ENCODE measurements around the gene TSACC.

Gene TSACC

DNA sequence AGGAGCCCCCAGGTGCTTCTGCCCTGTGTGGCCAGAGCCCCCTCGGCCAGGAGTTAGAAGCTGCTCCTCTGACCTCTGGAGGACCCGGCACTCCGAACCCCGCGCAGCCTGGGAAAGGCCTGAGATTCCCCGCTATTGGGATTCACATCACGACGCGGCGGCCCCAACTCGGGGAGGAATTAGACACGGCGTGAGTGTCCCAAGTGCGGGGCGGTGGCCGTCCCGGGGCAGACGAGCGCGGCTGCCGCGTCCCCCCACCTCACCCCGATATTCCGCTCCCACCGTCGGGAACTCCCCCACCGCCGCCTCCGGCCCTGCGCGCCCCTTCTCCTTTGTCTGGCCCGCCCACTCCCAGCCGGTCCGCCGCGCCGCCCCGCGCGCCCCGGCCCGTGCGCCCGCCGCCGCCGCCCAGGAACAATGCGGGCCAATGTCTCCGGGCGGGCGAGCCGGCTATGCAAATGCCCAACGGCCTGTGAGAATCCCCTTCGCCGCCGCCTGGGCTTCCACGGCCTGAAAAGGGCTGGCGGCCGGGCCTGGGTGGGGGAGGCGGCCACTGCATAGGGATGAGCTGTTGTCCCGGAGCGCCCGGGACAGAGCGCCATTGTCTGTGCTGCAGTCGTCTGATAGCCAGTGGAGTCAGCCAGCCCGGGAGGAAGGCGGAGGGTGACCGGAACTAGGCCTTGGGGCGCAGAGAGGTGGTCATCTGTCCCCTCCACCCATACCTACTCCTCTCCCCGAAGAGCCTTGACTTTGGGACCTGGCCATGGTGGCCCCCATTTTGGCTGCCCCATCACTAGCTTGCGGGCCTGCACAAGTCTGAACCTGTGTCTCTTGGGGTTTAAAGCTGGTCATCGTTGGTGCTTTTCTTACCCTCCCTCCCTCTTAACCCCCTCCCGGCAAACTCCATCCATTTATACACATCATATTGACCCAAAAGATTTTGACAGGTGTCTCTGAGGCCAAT lies 50.1 kb downstream of the TSACC start:
- TF ChIP-seq, protein P1, sequence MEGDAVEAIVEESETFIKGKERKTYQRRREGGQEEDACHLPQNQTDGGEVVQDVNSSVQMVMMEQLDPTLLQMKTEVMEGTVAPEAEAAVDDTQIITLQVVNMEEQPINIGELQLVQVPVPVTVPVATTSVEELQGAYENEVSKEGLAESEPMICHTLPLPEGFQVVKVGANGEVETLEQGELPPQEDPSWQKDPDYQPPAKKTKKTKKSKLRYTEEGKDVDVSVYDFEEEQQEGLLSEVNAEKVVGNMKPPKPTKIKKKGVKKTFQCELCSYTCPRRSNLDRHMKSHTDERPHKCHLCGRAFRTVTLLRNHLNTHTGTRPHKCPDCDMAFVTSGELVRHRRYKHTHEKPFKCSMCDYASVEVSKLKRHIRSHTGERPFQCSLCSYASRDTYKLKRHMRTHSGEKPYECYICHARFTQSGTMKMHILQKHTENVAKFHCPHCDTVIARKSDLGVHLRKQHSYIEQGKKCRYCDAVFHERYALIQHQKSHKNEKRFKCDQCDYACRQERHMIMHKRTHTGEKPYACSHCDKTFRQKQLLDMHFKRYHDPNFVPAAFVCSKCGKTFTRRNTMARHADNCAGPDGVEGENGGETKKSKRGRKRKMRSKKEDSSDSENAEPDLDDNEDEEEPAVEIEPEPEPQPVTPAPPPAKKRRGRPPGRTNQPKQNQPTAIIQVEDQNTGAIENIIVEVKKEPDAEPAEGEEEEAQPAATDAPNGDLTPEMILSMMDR (IDR thresholded peaks at IDR 0.05; ENCODE audit: borderline replicate concordance, insufficient read depth, low read depth, low read length), result no peak
- no peak overlapping the region for H3K4me3 ChIP-seq (ENCODE audit: low read depth, low read length)

DNA sequence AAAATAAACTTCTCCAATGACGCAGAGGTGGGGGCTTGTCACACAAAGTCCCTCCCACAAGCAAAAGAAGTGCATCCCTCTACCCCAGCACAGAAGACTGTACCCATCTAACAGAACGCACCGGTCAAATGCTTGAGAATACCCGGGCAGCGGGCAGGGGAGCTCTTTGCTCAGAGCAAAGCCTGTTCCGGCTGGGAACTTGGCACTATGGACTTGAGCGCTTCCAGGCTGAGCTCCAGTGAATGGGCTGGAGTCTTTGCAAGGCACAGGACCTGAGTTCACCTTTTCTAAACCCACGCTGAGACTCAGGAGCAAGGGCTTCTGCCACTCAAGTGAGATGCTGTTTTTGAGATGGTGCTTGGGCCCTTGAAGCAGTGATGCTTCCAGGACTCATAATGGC lies 51.0 kb downstream of the TSACC start:
- TF ChIP-seq, protein P1 (IDR thresholded peaks at IDR 0.05; ENCODE audit: borderline replicate concordance, insufficient read depth, low read depth, low read length), result no peak
- no peak overlapping the region for H3K4me3 ChIP-seq (ENCODE audit: low read depth, low read length)

DNA sequence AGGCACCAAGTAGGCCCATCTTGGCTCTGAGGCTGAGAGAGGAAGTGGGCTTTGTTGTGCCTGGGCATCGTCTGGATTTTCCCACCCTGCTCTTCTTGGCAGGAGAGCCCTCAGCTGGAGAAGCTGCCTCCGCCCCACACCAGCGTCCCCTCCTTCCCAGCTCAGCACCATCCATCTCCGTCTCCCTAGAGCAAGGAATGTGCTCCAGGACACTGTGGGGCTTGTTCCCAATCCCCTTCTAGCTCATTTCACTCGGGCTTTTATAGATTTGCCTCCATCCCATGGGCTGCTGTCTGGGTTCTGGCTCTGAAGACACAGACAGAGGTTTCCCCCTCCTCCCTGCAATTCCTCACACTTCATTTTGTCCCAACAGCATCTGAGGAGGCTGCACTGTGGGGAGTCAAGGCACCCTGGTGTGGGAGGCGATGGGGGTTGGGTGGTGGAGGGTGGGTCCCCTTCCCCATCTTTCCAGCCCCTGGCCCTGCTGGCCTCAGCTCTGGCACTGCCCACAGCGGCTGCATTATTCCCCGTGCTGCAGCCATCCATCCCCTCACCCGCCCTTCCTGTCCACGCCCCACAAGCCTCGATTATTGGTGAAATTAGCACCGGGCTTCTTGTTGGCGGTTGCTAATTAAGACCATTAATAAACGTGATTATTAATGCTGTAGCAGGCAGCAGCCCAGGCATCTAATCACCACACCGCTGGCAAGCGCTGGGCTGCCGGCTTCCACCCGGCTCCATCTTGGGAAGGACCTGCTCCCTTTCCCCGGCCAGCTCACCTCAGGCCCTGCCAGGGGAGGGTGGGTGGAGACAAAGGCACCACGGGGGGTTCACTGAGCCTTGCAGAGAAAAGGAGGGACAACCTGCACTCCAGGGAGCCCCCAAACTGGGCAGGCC lies 52.4 kb downstream of the TSACC start:
- TF ChIP-seq, protein P1 (IDR thresholded peaks at IDR 0.05; ENCODE audit: borderline replicate concordance, insufficient read depth, low read depth, low read length), result no peak
- no peak overlapping the region for H3K4me3 ChIP-seq (ENCODE audit: low read depth, low read length)

DNA sequence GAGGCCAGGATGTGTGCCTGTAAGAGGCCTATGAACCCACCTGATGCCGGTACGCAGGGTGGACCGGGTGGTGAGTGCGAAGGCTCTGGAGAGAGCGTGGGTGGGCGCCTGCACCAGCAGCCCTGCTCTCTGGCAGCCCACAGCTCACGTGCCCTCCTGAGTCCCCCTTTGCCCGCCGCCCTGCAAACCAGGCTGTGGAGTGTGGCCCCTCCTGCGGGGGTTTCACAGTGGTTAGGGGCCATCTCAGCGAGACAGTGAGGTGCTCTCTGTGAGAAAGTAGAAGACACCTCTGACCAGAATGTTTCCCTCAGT lies 53.0 kb downstream of the TSACC start:
- H3K4me3 ChIP-seq (ENCODE audit: low read depth, low read length), result no peak overlapping the region

DNA sequence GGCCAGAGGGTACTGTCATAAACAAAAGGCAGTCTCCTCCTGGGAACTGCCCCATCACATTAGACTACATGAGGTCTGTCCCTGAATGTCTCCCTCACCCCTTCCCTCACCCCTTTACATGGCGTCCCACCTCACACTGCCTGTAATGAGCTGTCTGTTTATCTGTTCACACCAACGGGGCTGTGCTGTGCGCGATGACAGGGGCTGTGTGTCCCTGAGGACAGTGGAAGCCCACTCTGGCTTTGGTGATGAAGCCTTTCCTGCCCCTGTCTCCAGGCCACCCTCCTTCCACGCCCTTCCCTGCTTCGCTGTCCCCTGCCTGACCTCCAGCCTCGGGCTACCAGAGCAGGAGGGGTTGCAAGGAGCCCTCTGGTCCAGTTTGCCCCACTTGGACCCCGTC lies 53.4 kb downstream of the TSACC start:
- TF ChIP-seq, protein P1 (IDR thresholded peaks at IDR 0.05; ENCODE audit: borderline replicate concordance, insufficient read depth, low read depth, low read length), result no peak
- no peak overlapping the region for H3K4me3 ChIP-seq (ENCODE audit: low read depth, low read length)

More for the DNA sequence above, 53.0 kb downstream of the TSACC start:
- TF ChIP-seq, protein P1 (IDR thresholded peaks at IDR 0.05; ENCODE audit: borderline replicate concordance, insufficient read depth, low read depth, low read length), result no peak

DNA sequence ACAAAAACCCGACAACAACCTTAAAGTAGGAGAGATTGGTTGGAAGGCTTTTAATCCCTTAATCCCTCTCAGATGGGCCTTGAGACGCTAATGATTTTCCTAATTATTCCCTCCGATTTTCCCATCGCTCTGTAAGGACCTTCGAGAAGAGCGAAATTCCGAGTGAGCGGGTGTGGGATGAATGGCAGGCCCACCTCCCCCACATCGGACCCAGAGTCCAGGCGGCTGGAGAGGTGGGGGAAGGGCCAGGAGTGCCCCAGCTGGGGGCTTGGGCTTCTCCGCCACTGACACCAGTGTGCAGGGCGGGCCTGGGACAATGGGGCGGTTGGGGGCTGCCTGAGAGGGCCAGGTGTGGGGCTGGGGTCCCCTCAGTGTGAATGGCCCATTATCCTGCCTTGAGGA lies 54.1 kb downstream of the TSACC start:
- no peak overlapping the region for H3K4me3 ChIP-seq (ENCODE audit: low read depth, low read length)

More for the DNA sequence above, 54.1 kb downstream of the TSACC start:
- TF ChIP-seq, protein P1 (IDR thresholded peaks at IDR 0.05; ENCODE audit: borderline replicate concordance, insufficient read depth, low read depth, low read length), result no peak
